ENCODE data around the gene UTP4.

GRCh38 chr16:69126221-69126620, 6.2 kb upstream of the UTP4 start:
- no peak for TF ChIP-seq POLR2A (IDR thresholded peaks at IDR 0.05)
- TF ChIP-seq CTCF (IDR thresholded peaks at IDR 0.05), result no peak
